Large intestine (tissue), 3 donors: ENCODE measurements around the gene LIF. TPM values are rescaled to one million over a fixed set of nuclear protein-coding genes. Genes with fewer than 3 reads are reported as not detected.

Source experiments
- DNase-seq, 2 donors: peaks; one replicate each; pipeline versions ENCODE4 v3.0.0 to v3.0.0-alpha.2; 2013
- H3K27ac ChIP-seq: one replicate; pipeline ENCODE4 v1.5.1; 2013; ENCODE audit warnings: low read length
- H3K27me3 ChIP-seq: 2 replicates; pipeline ENCODE4 v1.6.1; 2013; ENCODE audit warnings: low read length; ENCODE audit not compliant: control insufficient read depth, insufficient read depth
- H3K36me3 ChIP-seq: 2 replicates; pipeline ENCODE4 v1.6.1; 2013; ENCODE audit warnings: low read length; ENCODE audit not compliant: control insufficient read depth, insufficient read depth
- H3K4me1 ChIP-seq: one replicate; pipeline ENCODE4 v1.6.1; 2013; ENCODE audit warnings: low read length; ENCODE audit not compliant: control insufficient read depth, insufficient read depth
- H3K4me3 ChIP-seq: one replicate; pipeline ENCODE4 v1.5.1; 2013; ENCODE audit warnings: low read length
- H3K9me3 ChIP-seq: one replicate; pipeline ENCODE4 v1.6.1; 2013; ENCODE audit warnings: mild to moderate bottlenecking, low read depth, low read length, moderate library complexity; ENCODE audit not compliant: control insufficient read depth
- WGBS: methylation state at CpG from one replicate; pipeline ENCODE4 v1.1.5; 2013; ENCODE audit warnings: low lambda C conversion rate; ENCODE audit not compliant: insufficient coverage; 5-methylcytosine and 5-hydroxymethylcytosine counted together
- polyA plus RNA-seq: library from polyadenylated mRNA; unstranded; fragments of 120-200 nt; gene quantifications from one replicate; pipeline ENCODE4 v1.2.1, GENCODE V29; 2013

Gene LIF
- polyA plus RNA-seq, 1 donor: 27.6 TPM

- Histone ChIP-seq H3K27me3 (no peaks in the 10 kb centered on the region), H3K27ac (no peak overlapping the region), H3K4me3 (no peak overlapping the region), H3K4me1 (peaks cover 19% of the 10 kb centered on the region), H3K9me3 (no peaks in the 10 kb centered on the region), H3K36me3 (no peaks in the 10 kb centered on the region)
- WGBS: no CpG with 5 or more reads among the region's 17 CpGs
- DNase-seq: no peak
These were observed 17.3 kb upstream of the LIF start for GRCh38 chr22:30263883-30264282.

GRCh38 chr22:30262917-30263741 is 16.6 kb upstream of the LIF start:
- peaks cover 26% of the 10 kb centered on the region for H3K4me1 ChIP-seq
- no peak overlapping the region for H3K4me3 ChIP-seq

GRCh38 chr22:30262112-30262511 is 15.6 kb upstream of the LIF start:
- Histone ChIP-seq H3K36me3 (no peaks in the 10 kb centered on the region), H3K4me3 (no peak overlapping the region), H3K4me1 (peaks cover 28% of the 10 kb centered on the region), H3K27me3 (no peaks in the 10 kb centered on the region), H3K27ac (no peak overlapping the region), H3K9me3 (no peaks in the 10 kb centered on the region)
- DNase-seq: no peak
- WGBS: no CpG with 5 or more reads among the region's 4 CpGs

More at GRCh38 chr22:30262917-30263741, 16.6 kb upstream of the LIF start:
- Histone ChIP-seq H3K36me3 (no peaks in the 10 kb centered on the region), H3K27me3 (no peaks in the 10 kb centered on the region), H3K9me3 (no peaks in the 10 kb centered on the region), H3K27ac (no peak overlapping the region)
- DNase-seq: peak in 1 of 2 donors; percentile 53
- no CpG with 5 or more reads among the region's 27 CpGs for WGBS

- Histone ChIP-seq H3K4me3 (no peak overlapping the region), H3K9me3 (no peaks in the 10 kb centered on the region), H3K27ac (no peak overlapping the region), H3K36me3 (no peaks in the 10 kb centered on the region), H3K4me1 (peaks cover 23% of the 10 kb centered on the region), H3K27me3 (no peaks in the 10 kb centered on the region)
- no CpG with 5 or more reads among the region's 8 CpGs for WGBS
- no peak for DNase-seq
These were observed 14.6 kb upstream of the LIF start for GRCh38 chr22:30261134-30261533.

GRCh38 chr22:30260682-30261081 is 14.1 kb upstream of the LIF start:
- H3K9me3 ChIP-seq: no peaks in the 10 kb centered on the region
- no CpG with 5 or more reads among the region's 8 CpGs for WGBS
- H3K27me3 ChIP-seq: no peaks in the 10 kb centered on the region
- H3K36me3 ChIP-seq: no peaks in the 10 kb centered on the region
- peaks cover 18% of the 10 kb centered on the region for H3K4me1 ChIP-seq
- no peak for DNase-seq
- no peak overlapping the region for H3K4me3 ChIP-seq
- H3K27ac ChIP-seq: no peak overlapping the region

GRCh38 chr22:30260276-30260675 is 13.7 kb upstream of the LIF start:
- Histone ChIP-seq H3K4me1 (peaks cover 19% of the 10 kb centered on the region), H3K27ac (no peak overlapping the region), H3K36me3 (no peaks in the 10 kb centered on the region), H3K27me3 (no peaks in the 10 kb centered on the region), H3K9me3 (no peaks in the 10 kb centered on the region), H3K4me3 (no peak overlapping the region)
- no peak for DNase-seq
- WGBS: no CpG with 5 or more reads among the region's 11 CpGs

GRCh38 chr22:30254314-30254713 is 7.8 kb upstream of the LIF start:
- Histone ChIP-seq H3K27me3 (no peaks in the 10 kb centered on the region), H3K36me3 (peaks cover 11% of the 10 kb centered on the region), H3K4me1 (peaks cover 52% of the 10 kb centered on the region), H3K27ac (no peak overlapping the region), H3K4me3 (no peak overlapping the region), H3K9me3 (no peaks in the 10 kb centered on the region)
- no CpG with 5 or more reads among the region's 6 CpGs for WGBS
- no peak for DNase-seq

GRCh38 chr22:30253205-30253852 is 6.8 kb upstream of the LIF start:
- Histone ChIP-seq H3K9me3 (no peaks in the 10 kb centered on the region), H3K36me3 (peaks cover 11% of the 10 kb centered on the region), H3K4me1 (peaks cover 54% of the 10 kb centered on the region), H3K27ac (peak overlapping the region; percentile 42), H3K4me3 (no peak overlapping the region), H3K27me3 (no peaks in the 10 kb centered on the region)
- no CpG with 5 or more reads among the region's 22 CpGs for WGBS
- DNase-seq: peak; percentile 60 to 73

GRCh38 chr22:30252411-30253204 is 6.0 kb upstream of the LIF start:
- Histone ChIP-seq H3K27ac (peak overlapping the region; percentile 16), H3K27me3 (no peaks in the 10 kb centered on the region), H3K4me3 (no peak overlapping the region), H3K4me1 (peaks cover 57% of the 10 kb centered on the region), H3K36me3 (peaks cover 11% of the 10 kb centered on the region), H3K9me3 (no peaks in the 10 kb centered on the region)
- no CpG with 5 or more reads among the region's 22 CpGs for WGBS
- DNase-seq: no peak

GRCh38 chr22:30251711-30252110 is 5.2 kb upstream of the LIF start:
- no CpG with 5 or more reads among the region's 10 CpGs for WGBS
- Histone ChIP-seq H3K9me3 (no peaks in the 10 kb centered on the region), H3K36me3 (peaks cover 11% of the 10 kb centered on the region), H3K4me3 (no peak overlapping the region), H3K27ac (no peak overlapping the region), H3K4me1 (peaks cover 66% of the 10 kb centered on the region), H3K27me3 (no peaks in the 10 kb centered on the region)
- no peak for DNase-seq
